Cortex of kidney (tissue), 1 donor: ENCODE measurements around the gene DLG2.

Experiments
- DNase-seq: peaks from one replicate; lab custom pipeline; 2025; lab: John Stamatoyannopoulos, UW

The DLG2 gene

DNA sequence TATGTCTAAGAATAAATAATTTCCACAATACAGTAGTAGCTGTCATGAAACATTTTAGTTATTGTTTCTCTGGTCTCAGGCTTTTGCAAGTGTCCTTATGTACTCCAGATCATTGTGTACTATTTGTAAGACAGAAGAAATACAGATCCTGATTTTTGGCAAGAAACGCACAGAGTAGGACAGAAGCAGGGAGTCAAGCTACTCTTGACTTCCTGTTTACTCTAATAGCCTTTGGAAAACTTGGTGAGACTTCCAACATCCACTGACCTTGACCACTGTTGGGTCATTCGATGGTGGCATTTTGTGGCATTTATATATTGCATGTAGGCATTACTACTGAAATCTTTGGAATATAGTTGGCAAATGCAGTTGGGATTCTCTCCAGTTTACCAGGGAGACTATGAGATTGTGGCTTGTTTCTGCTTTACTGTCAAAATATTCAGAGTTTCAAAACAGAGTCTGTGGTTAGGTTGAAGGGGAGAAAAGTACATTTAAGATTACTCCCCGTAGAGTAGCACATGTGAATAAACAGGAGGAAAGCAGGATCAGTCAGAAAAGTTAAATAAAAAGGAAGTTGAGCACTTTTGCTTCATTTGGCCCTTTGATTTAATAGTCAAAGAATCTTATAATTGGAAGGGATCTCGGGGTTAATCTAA is 1614.8 kb downstream of the DLG2 start:
- DNase-seq: no peak

DNA sequence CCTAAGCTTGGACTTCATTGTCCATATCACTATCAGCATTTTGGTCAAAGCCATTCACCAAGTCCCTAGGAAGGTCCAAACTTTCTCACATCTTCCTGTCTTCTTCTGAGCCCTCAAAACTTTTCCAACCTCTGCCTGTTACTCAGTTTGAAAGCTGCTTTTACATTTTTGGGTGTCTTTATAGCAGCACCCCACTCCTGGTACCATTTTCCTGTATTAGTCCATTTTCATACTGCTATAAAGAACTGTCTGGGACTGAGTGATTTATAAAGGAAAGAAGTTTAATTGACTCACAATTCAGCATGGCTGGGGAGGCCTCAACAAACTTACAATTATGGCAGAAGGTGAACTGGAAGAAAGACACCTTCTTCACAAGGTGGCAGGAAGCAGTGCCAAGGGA is 1624.0 kb downstream of the DLG2 start:
- DNase-seq: no peak

DNA sequence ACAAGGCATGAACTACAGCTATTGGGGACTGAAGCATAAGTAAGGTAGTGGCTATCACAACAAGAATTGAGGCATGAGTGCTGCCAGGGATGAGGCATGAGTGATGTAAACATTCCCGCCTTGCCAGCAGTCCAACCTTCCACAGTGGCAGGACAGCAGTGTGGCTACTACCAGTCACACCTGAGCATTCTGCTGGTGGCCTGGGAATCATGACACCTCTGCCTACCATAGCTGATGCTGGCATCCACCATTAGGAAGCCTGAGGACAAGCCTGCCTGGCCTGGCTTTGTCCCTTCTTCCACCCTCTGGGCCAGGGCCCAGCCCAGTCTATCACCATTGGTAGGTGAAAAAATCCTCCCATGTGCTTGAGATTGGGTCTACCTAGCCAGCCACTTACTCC is 1628.2 kb downstream of the DLG2 start:
- no peak for DNase-seq

DNA sequence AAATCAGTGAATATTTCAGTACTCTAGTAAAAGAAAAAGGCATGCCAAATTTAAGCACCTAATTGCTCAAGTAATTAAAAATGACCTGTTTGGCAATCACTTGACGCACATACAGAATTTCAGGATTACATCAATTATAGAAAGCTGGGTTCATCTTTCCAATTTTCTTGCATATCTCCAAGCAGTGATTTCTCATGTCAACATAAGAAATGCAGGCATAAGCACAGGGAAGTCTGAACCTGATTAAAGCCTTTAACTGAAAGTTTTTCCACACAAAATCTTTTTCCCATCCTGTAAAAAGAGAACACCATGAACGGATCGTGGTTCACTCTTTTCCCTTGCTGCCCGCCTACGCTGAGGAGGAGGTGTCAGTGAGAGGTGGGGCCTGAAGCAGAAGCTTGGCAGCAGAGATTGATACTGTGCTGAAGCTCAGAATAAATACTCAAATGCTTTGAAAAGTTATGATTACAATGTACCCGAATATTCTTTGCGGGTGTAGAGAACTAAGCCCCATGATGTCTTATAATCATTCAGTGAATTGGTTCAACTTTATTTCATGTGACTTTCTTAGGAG is 1636.9 kb downstream of the DLG2 start:
- DNase-seq: no peak

DNA sequence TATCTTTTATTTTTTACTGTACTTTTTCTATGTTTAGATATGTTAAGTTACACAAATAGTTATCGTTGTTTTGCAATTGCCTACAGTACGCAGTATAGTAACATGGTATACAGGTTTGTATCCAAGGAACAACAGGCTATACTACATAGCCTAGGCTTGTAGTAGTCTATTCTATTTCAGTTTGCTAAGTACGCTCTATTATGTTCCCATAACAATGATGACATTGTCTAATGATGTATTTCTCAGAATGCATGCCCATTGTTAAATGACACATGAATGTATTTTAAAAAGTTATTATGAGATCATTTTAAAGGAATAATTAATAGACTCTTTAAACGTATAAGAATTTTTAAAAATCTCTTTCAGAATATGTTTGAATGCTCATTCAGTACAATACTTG is 1644.3 kb downstream of the DLG2 start:
- no peak for DNase-seq

DNA sequence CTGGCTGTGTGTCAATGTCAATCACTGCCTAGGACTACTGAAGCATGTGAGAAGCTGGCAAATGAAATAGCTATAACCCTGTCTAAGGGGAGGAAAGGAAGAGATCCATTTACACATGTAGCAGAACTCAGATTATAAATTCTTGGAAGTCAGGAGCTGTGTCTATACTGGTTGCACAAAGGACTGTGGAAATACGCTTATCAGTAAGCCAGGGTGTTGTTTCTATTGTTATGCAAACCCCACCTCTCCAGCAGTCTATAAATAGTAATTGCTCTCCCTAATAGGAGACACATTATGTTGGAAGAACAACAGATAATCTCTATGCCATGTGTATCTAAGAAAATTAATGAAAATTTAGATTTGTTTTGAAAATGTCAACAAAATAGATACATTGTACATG is 1647.6 kb downstream of the DLG2 start:
- no peak for DNase-seq

DNA sequence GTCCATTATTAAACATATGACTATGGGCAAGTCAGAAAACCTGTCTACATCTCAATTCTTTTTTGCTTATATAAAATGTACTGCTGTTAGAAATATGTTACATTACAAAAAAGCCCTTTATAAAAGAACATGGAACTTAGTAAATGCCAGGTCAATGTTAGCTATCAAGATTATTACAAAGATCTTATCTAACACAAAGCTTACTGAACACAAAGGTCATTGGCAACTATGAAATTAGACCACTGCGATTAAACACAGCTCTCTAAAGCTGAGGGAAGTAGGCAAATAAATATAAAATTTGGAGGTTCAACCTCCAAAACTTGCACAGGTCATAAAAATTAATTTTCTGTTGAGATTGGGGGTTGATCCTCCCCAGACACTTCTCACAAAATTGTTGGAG is 1648.2 kb downstream of the DLG2 start:
- no peak for DNase-seq

DNA sequence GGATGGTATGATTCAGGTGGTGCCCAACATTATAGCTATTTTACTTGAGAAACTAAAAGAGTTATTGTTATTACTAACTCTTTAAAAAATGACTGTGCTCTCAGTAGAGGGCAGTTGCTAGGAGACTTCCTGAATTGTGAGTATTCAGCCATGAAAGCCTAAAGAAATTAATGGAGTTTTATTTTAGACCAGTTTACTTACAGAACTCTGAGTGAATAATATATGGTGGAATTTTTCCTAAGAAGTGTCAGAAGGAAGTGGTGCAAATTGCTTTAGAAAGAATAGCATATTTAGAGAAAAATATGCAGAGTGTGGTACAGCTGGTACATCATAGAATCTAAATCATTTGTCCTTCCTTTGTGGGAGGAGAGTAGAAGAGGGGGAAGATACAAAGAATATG is 1651.1 kb downstream of the DLG2 start:
- no peak for DNase-seq

DNA sequence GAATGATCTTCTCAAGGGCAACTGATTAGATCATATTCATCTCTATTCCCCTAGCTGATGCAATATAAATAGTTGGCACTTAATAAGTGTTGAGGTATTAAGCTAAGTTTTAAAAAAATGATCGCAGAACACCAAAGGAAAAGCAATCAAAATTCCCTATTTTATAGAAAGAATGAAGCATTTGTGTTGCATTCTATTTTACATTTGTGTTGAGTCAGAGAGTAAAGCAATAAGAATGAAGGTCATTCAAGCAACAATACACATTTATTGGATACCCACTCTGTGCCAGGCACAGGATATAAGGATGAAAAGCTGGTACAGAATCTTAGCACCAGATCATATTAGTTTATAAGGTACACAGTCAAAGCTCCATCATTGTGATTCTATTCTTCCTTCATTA is 1654.6 kb downstream of the DLG2 start:
- no peak for DNase-seq

DNA sequence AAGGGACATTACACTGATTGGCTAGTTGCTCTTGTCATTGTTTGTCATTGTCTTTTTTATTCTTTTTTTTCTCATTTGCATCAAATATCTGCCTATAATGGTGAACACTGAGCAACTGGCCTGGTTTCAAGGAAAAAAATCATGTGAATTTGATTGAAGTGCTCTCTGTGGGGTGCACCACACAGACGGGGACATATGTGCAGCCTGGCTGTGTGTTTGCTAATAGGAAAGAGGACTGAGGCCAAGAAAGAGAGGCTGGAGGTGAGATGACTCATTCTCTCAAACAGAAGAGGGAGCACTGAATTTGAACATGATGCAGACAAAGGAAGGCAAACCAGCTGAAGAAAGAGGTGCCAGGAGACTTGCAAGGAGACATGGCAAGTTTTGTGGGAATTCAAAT is 1656.1 kb downstream of the DLG2 start:
- DNase-seq: no peak

DNA sequence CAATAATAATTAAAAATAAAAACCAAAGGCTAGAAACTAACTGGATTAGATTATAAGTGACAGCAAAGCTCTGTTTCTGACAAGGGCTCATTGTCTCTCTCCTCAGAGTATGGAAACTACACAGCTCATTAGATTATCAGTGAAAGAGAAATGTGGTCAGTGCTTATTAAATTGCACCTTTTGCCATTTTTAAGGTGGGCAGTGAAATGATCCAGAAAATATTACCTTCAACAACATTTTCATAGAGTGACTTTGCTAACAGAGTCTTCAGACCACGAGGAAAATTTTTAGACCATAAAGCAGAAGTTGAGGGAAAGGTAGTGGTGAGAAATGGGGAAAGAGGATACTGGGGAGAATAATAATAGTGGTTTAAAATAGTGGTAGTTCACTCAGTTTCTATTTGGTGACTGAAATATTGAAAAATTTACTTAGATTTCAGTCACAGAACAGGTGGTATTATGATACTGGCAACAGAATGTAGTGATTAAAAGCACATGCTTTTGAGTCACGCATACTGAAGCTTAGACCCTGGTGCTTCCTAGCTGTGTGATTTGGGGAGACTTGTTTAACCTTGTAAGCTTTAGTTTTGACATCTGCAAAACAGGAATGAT is 1657.0 kb downstream of the DLG2 start:
- no peak for DNase-seq

DNA sequence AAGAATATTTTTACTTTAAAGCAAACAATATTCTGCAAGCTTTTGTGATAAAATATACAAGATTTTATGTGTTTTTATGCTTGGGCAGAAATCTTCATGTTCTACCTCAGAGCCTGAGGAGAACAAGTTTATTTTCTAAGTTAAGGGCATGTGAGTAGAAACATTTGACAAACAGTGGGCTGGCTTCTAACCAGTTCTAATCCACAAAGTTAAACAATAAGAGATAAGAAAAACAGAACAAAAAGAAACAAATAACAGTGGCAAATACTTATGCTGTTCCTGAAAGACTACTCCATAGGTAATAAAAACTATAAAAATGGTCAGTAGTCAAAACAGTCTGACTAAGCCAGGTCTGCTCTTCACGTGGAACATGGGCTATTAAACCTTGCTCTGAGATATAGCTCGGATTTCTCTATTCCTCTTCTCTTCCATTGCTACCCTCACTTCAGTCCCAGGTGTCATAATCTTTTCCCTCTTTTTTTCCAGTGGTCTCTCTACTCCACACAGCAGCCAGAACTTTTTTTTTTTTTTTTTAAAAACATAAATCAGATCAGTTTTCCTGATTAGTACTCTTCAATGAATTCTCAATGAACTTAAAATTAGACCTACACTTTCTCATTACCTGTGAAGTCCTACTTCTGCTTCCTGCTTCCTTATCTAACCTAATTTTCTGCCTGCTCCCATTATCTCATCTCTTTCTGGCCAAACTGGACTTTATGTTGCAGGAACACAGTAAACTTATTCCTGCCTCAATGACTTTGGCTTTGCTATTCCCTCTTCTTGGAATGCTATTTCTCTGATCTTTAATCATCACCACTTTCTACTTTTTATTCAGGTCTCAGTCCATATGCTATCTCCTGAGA is 1669.9 kb downstream of the DLG2 start:
- DNase-seq: no peak

DNA sequence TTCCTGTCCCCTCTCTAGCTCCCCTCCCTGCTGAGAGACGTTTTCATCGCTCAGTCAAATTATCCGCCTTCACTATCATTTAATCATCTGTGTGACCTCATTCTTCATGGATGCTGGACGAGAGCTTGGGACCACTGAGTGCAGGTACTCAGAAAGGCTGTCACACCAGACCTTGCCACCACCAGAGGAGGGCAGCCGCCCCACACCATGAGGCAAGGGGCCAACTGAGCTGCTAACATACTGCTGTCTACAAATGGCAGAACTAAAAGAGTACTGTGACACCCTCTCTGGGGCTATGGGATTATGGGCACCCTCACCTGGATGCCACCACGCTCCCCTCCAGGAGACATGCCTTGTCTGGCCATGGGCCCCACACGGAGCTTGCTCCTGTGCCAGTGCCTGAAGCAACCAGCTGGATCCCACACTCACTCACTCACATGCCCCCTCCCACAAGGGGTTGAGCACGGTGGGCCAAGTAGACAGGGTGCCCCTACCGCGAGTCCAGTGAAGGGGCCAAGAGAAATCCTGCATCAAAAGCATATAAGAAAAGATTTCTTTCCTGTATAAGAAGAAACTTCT is 1670.9 kb downstream of the DLG2 start:
- no peak for DNase-seq

DNA sequence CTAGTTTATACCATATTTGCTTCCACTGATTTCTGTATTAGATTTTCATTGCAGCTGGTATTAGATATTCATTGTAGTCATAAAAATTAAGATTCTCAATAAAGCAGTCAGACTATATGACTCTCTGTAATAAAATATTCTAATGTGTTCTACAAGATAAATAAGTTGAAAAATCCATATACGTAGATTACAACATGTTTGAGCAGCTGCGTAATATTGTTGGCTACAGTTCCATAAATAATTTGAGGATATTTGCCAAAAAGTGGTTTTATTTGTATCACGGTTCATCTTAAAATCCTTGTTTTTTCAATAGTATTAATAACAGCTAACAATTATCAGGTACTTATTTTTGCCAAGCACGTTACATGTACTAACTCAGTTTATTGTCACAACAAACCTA is 1672.4 kb downstream of the DLG2 start:
- no peak for DNase-seq

DNA sequence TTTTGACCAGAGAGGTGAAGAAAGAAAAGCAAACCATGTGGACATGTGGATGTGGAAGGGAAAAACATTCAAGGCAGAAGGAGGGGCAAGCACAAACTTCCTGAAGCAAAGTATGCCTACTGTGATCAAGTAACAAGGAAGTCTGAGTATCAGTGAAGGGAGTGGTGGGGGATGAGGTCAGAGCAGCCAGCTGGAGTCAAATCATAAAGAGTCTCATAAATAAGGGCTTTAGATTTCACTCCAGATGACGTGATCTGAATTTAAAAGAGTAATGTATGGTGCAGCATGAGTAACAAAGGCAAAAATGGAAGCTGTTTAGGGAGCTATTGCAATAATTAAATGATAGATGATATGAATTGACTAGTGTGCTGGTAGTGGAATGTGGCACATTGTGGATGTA is 1675.6 kb downstream of the DLG2 start:
- no peak for DNase-seq

DNA sequence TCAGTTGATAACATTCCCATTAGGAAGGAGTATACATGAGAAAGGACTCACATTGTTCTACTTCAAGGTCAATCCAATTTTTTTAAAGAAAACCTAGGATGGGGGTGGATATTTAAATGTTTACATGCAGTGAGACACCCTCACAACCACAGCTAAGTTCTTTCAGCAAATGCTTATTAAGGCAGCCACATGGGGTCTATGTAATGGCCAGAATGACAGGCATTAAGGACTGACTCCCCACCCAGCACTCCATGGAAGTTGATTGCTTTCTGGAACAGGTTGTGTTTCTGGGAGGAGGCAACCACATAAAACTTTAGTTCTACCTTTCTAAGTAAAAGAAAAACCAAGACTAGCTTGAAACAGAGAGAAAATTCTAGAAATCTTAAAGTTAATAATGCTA is 1678.9 kb downstream of the DLG2 start:
- DNase-seq: no peak

DNA sequence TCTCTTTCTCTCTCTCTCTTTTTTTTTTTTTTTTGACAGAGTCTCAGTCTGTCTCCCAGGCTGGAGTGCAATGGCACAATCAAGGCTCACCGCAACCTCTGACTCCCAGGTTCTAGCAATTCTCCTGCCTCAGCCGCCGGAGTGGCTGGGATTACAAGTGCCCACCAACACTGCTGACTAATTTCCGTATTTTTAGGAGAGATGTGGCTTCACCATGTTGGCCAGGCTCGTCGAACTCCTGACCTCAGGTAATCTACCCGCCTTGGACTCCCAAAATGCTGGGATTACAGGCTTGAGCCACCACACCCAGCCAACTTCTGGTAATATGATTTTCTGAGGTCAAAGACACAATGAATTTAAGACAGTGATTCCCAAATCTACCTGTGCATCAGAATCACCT is 1681.2 kb downstream of the DLG2 start:
- no peak for DNase-seq

DNA sequence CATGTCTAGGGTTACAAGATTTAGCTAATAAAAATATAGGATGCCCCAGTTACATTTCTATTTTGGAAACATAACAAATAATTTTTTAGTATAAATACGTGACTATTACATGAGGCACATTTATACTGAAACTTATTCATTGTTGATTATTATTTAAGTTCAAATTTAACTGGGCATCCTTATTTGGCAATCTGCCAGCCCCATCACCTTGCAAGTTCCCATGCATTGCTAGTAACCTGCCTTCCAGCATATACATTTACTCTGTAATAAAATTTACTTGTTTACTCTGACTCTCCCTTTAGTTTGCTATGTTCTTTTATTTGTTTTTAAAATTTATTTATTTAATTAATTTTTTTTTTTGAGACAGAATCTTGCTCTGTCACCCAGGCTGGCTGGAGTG is 1686.1 kb downstream of the DLG2 start:
- no peak for DNase-seq

DNA sequence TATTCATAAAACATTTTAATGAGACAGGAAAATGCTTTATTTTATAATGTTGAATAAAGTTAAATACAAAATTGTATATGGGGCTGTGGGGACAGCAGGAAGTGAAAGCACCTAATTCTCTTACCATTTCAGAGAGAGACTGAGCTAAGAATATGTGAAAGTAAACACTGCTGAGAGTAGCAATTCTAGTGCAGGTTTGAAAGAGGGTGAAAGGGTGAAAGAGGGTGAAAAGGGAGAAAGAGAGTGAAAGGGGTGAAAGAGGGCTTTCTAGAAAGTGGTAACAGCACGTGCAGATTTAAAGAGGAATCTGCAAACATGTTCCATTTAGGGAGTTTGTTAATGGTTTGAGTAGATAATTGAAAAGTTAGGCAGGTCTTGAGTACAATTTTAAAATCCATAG is 1689.0 kb downstream of the DLG2 start:
- no peak for DNase-seq

DNA sequence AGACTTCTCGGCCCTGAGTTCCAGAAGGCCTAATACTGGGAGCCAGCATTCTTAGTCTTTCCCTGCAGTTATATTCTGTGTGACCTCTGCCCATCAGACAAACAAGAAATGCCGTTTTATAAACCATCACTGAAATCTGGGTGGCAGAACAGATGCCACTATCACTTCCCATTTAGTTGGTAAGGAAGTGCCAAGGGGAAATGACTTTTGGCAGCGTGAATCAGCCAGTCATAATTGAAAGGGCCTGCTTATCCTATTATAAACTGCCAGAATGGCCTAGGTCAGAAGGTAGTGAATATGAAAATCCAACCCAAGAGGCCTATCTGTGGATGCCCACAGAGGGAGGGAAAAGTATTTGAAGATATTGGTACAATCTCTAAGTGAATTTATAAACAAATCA is 1694.1 kb downstream of the DLG2 start:
- no peak for DNase-seq

DNA sequence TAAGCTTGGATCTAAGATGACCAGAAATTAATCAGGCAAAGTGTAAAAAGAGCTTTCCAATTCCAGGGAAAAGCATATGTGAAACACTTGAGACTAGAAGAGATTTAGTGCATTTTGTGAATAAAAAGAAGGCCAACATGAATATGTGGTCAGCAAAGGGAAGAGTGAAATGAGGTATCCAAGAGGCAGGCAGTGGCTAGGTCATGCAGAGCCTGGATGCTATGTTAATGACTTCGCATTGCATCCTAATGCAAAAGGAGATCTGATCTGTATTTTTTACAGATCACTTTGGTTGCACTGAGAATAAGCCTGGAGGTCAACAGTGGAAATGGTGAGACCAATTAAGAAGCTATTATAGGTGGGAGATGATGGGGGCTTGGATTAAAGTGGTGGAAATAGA is 1699.7 kb downstream of the DLG2 start:
- DNase-seq: no peak

DNA sequence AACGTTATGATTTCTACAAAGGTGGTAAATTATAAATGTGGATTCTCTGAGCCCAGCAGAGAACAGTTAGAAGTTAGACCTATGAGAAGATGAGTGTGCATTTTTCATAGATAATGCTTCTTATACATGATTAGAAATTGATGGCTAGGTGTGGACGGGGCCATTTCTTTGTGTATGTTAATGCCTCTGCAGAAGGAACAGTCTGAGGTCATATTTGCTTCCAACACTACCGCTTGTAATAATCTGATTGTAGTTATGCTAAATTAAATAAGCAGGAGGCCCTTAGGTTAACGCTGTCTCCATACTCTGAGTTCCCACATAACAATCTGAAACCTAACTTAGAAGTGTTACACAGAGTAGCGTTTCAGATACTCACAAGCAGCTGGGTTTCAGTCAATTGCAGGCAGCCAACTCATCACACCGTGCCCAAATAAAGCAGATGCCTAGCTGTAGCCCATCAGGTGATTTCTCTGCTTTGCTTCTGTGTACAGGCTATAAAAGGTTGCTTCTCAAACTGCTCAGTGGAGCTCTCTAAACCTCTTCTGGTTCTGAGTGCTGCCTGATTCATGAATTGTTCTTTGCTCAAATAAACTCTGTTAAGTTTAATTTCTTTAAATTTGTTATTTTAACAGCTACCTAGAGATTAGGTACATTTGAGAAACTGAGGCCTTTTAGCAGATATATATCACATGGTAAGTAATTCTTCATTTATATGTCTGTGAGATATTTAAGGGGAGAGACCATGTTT is 1702.2 kb downstream of the DLG2 start:
- DNase-seq: no peak
